ENCODE data around the gene TTC9B. TPM values are rescaled to one million over a fixed set of nuclear protein-coding genes. Genes with fewer than 3 reads are reported as not detected.

The TTC9B gene
- total RNA-seq, 4 donors from 2014 or later, result not detected

GRCh38 chr19:40214936-40215335 is 3.2 kb downstream of the TTC9B start:
- Histone ChIP-seq H3K4me3 (no peak overlapping the region), H3K27me3 (peaks cover 39% of the 10 kb centered on the region), H3K9me3 (no peaks in the 10 kb centered on the region), H3K27ac (no peak overlapping the region), H3K4me1 (peaks cover 27% of the 10 kb centered on the region), H3K36me3 (peaks cover 30% of the 10 kb centered on the region)
- no peak for DNase-seq (ENCODE audit: low spot score in 2 of 2)
- TF ChIP-seq POLR2A (IDR thresholded peaks at IDR 0.05) (no peak), EP300 (IDR thresholded peaks at IDR 0.05) (no peak), POLR2AphosphoS5 (IDR thresholded peaks at IDR 0.05) (no peak), CTCF (IDR thresholded peaks at IDR 0.05) (no peak)
- WGBS, result 91% methylated on average over 22 of the region's 22 CpGs

GRCh38 chr19:40213882-40214570 is 4.2 kb downstream of the TTC9B start:
- Histone ChIP-seq H3K27me3 (peaks cover 34% of the 10 kb centered on the region), H3K4me1 (peaks cover 22% of the 10 kb centered on the region), H3K36me3 (peaks cover 39% of the 10 kb centered on the region), H3K4me3 (no peak overlapping the region), H3K9me3 (no peaks in the 10 kb centered on the region), H3K27ac (no peak overlapping the region)
- WGBS, result 92% methylated on average over 24 of the region's 50 CpGs
- TF ChIP-seq EP300 (IDR thresholded peaks at IDR 0.05) (no peak), POLR2AphosphoS5 (IDR thresholded peaks at IDR 0.05) (no peak), POLR2A (IDR thresholded peaks at IDR 0.05) (no peak), CTCF (IDR thresholded peaks at IDR 0.05) (no peak)
- no peak for DNase-seq (ENCODE audit: low spot score in 2 of 2)

GRCh38 chr19:40213251-40213829 is 4.8 kb downstream of the TTC9B start:
- Histone ChIP-seq H3K36me3 (peaks cover 44% of the 10 kb centered on the region), H3K4me3 (no peak overlapping the region), H3K27ac (no peak overlapping the region), H3K9me3 (no peaks in the 10 kb centered on the region), H3K27me3 (peaks cover 28% of the 10 kb centered on the region), H3K4me1 (peaks cover 22% of the 10 kb centered on the region)
- DNase-seq (ENCODE audit: low spot score in 2 of 2), result no peak
- WGBS, result 92% methylated on average over 17 of the region's 53 CpGs
- TF ChIP-seq EP300 (IDR thresholded peaks at IDR 0.05) (no peak), POLR2AphosphoS5 (IDR thresholded peaks at IDR 0.05) (no peak), POLR2A (IDR thresholded peaks at IDR 0.05) (no peak), CTCF (IDR thresholded peaks at IDR 0.05) (no peak)

GRCh38 chr19:40210889-40211288 is 7.3 kb downstream of the TTC9B start:
- Histone ChIP-seq H3K4me1 (no peaks in the 10 kb centered on the region), H3K4me3 (no peak overlapping the region), H3K27me3 (peaks cover 3% of the 10 kb centered on the region), H3K27ac (no peak overlapping the region), H3K9me3 (no peaks in the 10 kb centered on the region), H3K36me3 (peaks cover 51% of the 10 kb centered on the region)
- TF ChIP-seq POLR2A (IDR thresholded peaks at IDR 0.05) (no peak), CTCF (IDR thresholded peaks at IDR 0.05) (no peak), POLR2AphosphoS5 (IDR thresholded peaks at IDR 0.05) (no peak), EP300 (IDR thresholded peaks at IDR 0.05) (no peak)
- 92% methylated on average over 5 of the region's 5 CpGs for WGBS
- no peak for DNase-seq (ENCODE audit: low spot score in 2 of 2)

- WGBS, result 99% methylated on average over 5 of the region's 5 CpGs
- Histone ChIP-seq H3K4me1 (no peaks in the 10 kb centered on the region), H3K4me3 (no peak overlapping the region), H3K36me3 (peaks cover 64% of the 10 kb centered on the region), H3K27me3 (no peaks in the 10 kb centered on the region), H3K27ac (no peak overlapping the region), H3K9me3 (no peaks in the 10 kb centered on the region)
- TF ChIP-seq CTCF (IDR thresholded peaks at IDR 0.05) (no peak), POLR2A (IDR thresholded peaks at IDR 0.05) (no peak), POLR2AphosphoS5 (IDR thresholded peaks at IDR 0.05) (no peak), EP300 (IDR thresholded peaks at IDR 0.05) (no peak)
- no peak for DNase-seq (ENCODE audit: low spot score in 2 of 2)
Observed at GRCh38 chr19:40208602-40209001, 9.6 kb downstream of the TTC9B start.
